Activated gamma-delta T cell (primary cell): ENCODE results near the gene HADHA.

ENCODE experiments used
- DNase-seq: peaks from one replicate; lab custom pipeline; 2025; lab: John Stamatoyannopoulos, UW

HADHA gene

DNA sequence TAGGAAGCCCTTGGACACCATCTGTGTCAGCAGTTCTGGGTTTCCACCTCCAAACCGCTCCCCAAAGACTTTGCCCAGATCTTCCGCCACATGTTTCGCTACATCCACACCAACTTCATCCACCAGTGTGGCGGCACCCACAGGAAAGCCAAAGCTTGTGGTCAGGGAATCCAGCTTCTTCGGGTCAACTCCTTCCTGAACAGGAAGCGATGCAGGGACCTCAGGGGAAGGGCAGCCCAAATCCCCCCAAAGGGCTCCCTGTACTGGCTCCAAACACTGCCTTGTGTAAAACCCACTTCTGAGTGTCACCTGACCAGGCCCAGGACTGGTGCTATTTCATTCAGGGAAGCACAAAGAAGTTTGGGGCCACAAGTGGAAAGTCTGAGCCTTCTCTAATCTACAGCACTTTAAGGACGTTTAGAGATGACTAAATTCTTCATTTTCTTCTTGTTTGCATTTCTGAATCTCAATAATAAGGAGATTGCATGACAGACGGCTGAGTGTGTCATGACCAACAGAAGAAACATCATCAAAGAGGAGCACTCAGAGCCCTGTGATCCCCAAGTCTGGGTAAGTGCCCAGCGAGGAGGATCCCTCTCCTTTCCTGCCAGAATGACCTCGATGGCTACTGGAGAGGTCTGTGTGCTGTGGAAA, 50.7 kb downstream of the HADHA start:
- DNase-seq: no peak

DNA sequence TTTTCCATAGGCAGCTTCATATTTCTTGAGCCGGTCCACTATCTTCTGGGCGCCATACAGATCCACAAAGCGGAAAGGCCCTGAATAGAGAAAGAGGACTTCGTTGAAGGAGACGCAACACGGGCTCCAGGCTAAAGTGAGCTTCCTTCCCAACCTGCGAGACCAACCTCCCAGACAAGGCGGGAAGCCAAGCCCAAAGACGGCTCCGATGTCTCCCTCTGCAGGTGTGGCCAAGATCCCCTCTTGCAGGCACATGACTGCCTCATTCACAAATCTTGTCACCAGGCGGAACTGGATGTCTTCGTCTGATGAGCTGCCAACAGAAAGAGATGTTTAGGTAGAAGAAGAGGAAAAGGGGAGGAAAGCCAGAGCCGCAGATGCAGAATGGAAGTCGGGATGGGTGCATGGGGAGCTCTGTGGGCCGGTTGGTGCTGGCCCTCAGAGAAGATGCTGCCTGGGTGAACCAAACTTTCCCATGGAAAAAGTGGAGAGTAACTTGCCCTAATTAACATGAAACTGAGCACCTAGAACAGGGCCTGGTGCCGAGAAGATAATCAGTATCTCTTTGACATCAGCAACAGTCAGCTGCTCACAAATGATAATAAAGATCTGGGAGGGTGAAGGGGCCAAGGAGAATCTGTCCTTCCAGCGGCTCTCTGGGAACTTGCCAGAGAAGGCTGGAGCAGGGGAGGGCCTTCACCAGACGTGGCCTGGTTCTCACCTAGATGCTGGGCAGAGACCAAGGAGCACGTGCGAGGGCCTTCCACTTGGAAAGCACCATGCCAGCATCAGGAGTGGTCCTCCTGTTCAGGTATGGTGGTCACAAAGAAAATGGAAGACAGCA, 52.9 kb downstream of the HADHA start:
- DNase-seq: no peak

DNA sequence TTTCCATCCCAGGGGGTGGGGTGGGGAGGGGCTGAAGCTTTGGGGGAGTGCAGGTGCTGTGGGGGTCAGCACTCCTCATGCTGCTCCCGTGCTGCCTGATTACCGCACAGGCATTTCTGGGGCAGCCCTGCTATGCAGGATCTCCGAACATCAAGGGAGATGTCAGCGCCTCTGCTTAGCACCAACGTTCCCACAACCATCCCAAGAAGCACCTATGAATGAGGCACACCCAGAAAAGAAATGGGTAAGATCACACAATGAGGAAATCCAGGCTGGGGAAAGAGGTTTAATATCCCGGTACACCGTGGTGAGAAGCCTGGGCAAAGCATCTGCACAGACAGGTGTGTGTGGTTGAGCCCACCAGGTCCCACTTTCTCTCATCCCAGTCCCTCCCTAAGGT, 54.1 kb downstream of the HADHA start:
- DNase-seq: no peak

DNA sequence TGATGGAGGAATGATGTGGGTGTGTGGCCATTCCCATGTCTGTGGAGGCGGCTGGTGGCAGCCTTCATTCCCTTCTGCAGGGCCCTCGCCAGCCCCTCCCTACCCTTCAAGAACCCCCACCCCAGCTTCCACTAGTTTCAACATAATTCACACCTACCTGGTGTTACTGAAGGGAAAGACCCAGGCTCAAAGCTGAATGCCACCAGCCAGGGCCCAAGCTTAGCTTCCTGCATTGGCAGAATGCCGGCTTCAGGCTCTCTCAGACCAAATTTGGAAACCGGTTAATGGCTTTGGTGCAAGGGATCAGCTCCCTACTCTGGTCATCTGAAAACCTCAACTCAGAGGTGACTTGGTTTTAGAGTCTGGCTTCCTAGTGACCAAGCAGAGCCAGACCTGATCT, 54.7 kb downstream of the HADHA start:
- DNase-seq: no peak

DNA sequence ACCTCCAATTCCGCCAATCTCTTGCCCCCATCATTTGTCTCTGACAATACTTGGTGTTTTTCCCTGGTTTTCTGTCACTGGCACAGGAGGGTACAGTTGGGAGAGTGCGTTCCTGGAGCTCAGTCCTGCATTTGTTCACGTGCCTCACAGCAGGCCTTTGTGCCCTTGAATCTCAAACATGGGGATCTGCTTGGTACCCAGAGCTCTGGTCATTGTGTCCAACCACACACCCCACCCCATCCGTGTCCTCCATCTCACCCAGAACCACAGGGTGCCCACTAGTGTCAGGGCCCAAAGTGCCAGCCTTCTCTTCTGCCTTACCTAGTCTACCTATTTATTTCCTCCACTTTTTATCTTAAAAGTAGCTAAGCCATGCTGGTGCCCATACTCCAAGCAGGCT, 55.3 kb downstream of the HADHA start:
- DNase-seq: no peak

DNA sequence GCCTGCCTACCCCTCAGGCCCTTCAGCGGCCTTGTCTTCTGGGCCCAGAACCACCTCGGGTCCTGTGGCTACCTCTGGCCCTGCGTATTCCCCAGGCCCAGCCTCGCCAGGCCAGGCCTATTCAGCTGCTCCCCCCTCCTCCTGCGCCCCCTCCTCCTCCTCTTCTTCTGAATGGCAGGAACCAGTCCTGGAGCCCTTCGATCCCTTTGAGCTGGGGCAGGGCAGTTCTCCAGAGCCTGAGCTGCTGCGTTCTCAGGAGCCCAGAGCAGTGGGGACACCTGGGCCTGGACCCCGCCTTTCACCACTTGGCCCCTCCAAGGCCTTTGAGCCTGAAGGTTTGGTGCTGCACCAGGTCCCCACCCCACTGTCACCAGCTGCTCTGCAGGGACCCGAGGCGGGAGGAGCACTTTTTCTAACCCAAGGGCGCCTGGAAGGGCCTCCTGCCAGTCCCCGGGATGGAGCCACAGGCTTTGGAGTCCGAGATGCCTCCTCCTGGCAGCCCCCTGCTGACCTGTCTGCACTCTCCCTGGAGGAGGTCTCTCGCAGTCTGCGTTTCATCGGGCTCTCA, 56.8 kb downstream of the HADHA start:
- DNase-seq: no peak

DNA sequence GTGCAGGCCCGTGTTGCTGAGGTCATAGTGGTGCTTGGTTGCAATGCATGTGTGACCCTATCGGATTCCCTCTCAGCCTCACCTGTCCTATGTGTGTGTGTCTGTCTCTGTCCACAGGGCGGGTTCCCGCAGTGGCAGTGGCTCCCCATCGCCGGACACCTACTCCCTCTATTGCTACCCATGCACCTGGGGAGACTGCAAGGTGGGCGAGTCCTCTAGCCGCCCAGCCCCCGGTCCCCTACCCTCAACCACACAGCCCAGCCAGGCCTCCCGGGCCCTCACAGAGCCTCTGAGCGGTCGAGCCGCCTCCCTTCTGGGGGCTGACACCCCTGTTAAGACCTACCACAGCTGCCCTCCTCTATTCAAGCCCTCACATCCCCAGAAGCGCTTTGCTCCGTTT, 57.3 kb downstream of the HADHA start:
- DNase-seq: no peak

DNA sequence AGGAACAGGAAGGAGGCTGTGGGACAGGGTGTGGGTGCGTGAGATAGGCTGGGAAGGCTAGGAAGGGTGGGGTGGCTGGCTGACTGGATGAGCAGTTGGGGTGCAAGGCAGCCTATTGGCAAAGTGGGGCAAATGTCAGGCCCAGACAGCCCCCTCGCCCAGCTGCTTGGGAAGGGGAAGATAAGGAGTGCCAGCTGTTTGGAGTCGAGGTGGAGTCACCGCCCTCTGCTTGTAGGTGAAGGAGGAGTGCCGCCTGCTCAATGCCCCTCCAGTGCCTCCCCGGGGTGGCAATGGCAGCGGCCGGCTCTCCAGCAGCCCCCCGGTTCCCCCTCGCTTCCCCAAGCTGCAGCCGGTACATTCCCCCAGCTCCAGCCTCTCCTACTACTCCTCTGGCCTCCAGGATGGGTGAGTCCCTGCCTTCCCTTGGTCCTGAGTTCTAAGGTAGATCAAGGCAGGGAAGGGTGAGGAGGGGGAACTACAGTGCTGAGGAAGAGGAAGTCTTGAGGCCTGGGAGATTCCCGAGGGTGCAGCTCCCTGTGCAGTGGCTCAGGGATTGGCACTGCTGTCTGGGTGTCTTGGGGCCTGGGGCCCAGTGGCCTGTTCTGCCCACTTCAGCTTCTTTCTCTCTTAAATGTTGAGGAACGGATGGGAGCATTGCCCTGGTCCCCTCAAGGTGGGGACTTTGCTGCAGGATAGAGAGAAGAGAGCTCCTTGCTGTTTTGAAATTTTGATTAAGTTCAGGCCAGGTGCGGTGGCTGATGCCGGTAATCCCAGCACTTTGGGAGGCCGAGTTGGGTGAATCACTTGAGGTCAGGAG, 58.3 kb downstream of the HADHA start:
- DNase-seq: no peak

DNA sequence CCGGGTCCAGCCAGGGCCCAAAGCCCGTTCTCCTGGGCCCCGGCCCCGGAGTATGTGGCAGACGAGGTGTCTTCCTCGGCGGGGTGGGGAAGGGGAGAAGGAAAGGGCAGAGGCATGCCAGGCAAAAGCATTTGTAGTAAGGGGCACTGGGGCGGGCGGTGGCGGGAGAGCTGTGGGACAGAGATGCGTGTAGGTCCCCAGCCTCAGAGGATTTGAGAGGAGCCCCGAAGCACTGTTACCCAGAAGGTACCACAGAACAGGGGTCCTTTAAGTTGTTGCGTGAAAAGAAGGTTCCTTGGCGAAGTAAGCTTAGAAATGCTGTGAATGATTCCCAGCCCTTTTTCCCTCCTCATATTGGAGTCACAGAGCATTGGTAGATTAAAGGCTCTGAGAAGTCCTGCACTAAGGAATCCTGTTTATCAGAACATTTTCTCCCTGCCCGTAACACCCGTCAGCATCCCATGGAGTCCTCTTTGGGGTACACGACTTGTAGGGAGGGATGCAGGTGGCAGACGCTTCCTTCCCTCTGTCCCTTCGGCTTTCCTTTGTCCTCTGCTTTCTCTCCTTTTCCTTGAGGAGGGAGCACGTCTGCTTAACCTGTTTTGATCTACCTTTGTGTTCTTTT, 59.0 kb downstream of the HADHA start:
- DNase-seq: no peak

DNA sequence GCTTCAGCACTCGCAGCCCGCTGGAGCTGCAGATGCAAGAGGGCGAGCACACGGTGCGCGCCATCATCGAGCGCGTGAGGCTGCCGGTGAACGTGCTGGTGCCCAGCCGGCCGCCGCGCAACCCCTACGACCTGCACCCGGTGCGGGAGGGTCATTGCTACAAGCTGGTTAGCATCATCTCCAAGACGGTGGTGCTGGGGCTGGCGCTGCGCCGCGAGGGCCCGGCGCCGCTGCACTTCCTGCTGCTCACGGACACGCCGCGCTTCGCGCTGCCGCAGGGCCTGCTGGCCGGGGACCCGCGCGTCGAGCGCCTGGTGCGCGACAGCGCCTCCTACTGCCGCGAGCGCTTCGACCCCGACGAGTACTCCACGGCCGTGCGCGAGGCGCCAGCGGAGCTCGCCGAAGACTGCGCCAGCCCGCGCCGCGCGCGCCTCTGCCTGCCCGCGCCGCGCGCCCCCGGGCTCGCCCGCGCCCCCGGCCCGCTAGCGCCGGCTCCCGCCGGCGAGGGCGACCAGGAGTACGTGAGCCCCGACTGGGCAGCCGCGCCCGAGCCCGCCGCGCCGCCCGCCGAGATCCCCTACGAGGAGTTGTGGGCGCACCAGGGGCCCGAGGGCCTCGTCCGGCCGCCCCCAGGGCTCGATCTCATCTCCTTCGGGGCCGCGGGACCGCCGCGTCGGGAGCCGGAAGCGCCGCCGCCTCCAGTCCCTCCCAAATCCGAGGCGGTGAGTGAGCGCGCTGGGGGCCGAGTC, 59.7 kb downstream of the HADHA start:
- DNase-seq: peak; percentile 73

DNA sequence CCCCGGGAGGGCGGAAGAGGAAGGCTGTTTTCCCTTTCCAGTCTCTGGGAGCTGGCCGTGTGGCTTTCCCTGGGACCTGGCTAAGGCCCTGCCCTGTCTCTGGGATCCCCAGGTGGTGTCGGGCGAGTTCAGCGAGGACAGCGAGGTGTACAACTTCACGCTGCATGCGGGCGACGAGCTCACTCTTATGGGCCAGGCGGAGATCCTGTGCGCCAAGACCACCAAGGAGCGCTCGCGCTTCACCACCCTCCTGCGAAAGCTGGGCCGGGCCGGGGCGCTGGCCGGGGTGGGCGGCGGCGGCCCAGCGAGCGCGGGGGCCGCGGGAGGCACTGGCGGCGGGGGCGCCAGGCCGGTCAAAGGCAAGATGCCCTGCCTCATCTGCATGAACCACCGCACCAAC, 60.3 kb downstream of the HADHA start:
- no peak for DNase-seq

DNA sequence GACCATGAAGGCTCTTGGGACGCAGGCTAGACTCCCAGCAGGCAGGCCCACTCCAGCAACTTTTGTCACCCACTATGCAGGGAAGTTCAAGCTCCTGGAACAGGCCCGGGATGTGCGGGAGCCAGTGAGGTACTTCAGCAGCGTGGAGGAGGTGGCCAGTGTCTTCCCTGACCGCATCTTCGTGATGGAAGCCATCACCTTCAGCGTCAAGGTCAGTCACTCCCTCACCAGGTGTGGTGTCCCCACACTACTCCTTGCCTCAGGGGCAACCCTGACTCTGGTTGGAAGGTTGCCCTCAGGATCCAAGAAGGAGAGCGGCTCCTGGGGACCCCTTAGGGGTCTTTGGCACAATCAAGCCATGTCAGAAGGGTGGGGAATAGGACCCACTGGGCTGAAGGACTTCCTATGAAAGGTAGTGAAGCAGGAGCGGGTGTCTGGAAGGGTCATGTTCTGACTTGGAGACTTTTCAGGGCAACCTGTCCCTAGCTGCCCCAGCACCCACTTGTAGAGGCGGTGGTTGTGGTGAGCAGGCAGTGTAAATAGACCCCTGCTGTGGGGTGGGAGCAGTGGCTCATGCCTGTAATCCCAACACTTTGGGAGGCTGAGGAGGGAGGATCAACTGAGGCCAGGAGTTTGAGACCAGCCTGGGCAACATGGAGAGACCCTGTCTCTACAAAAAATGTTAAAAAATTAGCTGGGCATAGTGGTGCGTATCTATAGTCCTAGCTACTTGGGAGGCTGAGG, 61.4 kb downstream of the HADHA start:
- DNase-seq: no peak

DNA sequence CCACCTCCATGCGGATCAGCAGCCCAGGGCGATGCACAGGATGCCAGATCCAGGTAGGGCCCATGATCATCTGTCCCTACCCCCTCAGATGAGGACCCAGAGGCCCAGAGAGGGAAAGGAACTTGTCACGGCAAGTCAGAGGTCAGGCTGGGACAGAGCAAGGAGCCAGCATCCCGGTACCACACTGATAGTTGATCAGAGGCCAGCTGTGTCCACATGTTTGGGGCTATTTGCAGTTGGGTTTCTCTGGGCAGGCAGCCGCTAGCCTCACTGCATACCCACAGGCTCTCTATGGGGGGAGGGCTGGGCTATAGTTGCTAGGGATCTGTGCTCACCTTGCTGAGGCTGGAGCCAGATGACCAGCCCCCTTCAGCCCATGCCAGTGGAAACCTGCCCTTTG, 62.0 kb downstream of the HADHA start:
- no peak for DNase-seq

DNA sequence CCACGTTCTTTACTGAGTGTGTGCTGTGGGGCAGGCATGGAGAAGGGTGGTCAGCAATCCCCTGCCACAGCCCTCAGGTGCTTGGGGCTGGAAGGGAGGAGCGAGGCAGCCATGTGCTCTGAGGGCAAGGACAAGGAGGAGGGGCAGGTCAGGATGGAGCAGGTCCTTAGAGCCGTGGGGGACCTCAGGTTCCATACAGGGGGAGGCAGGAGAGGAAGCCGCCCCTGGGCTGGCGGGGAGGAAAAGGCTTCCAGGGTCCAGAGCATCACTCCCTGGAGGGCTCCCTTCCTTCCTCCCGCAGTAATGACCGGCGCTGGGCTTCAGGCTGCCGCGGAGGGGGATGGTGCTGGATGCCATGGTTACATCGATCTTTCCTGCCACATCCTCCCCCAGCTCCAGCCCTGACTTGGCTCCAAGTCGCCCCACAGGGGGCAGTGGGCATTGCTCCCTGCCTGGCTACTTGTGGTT, 65.0 kb downstream of the HADHA start:
- DNase-seq: no peak

DNA sequence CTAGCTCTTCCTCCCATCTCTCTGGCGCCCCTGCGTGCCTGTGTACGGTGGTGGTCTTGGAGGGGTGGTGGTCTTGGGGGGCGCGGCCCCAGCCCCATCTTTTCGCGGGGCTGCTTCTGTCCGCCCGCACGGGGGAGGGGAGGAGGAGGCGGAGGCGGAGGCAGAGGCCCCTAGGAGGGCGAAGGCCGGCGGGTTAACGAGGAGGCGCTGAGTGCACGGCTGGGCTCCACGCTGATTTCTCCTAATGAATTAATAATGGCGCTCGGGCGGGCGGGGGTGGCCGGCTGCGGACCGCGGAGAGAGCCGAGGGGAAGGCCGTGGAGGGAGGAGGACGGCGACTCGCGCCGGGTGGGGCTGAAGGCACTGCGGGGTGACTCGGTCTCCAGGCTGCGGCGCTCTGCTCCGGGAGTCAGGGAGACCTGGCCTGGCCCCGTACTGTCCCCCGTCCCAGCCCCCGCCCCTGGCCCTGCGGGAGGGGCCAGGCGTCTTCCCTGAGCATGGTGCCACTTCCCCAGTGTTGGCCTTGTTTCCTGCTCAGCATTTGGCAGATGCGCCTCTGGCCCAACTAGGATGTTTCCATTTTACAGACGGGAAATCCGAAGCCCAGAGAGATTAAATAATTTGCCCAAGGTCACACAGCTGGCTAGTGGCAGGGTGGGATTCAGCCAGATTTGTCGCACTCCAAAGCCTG, 65.5 kb downstream of the HADHA start:
- no peak for DNase-seq

DNA sequence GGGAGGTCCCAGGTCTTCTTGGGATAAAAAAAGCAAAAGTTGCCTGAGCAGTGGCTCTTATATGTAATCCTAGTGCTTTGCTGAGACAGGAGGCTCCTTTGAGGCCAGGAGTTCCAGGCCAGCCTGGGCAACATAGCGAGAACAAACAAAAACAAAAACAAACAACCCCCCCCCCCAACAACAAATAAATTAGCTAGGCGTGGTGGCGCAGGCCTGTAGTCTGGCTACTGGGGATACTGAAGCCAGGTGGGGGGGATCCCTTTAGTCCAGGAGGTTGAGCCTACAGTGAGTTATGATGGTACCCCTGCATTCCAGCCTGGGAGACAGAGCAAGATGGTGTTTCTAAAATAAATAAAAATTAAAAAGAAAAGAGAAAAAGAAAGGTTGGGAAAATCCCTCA, 66.2 kb downstream of the HADHA start:
- no peak for DNase-seq

DNA sequence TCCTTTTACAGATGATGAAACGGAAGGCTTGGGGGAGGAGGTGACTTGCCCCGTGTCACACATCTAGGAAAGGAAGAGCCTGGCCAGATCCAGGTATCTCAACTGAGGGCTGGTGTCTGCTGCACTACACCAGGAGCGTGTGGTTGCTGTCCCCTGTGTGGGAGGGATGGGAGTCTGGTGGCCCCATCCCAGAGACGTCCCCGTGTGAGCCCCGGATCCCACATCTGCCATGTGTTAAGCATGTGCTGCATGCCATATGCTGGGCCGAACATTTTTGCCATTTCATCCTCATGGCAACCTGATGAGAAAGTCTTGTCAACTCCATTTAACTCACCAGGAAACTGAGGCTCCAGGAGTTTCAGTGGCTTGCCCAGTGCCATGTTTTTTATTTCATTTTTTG, 67.3 kb downstream of the HADHA start:
- no peak for DNase-seq

DNA sequence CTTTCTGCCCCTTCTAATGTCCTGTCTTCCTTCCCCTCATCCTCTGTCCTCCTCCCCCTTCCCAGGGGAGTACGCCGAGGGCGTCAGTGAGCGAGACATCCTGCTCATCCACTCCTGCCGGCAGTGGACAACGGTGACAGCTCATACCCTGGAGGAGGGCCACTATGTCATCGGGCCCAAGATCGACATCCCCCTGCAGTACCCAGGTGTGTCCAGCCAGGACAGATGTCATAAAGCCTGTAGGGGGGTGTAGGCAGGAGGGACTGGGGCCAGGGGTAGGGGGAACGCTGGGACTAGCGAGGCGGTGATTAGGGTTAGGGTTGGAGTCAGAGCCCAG, 68.2 kb downstream of the HADHA start:
- no peak for DNase-seq

DNA sequence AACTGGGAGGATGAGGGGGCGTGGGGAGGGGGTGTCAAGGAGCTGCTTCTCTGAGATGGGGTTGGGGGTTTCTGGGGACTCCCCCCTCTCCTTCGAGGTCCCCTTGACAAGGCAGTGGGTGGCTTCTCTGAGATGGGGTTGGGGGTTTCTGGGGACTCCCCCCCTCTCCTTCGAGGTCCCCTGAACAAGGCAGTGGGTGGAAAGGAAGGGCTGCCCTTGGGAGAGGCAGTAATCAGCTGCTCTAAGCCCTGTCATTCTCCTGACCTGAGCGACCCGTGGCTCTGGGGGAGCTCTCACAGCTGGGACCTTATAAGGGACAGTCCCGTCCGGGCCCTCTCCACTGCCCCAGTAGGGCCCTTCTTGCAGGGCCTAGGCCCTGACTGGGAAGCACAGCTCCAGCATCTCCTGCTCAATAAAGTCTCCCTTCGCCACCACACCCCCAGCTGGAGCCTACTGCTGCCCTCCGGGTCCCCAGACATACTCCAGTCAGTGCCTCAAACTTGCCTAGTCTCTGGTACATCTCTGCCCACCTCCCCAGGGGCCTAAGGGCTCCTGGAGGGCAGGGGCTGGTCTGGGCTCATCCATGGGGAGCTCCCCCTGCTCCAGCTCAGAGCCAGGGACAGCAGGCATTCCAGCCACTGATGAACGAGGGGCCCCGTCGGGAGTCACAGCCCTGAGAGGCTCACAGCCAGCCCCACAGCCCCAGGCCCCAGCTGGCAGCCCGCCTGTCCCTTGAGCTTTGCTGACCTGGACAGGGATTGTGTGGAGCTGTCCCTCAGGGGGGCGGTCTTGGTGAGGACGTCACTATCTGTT, 68.8 kb downstream of the HADHA start:
- DNase-seq: no peak
